Neutrophil (primary cell): ENCODE data around the gene HS6ST3.

Experiments
- H3K27ac ChIP-seq: fragments of 200-600 bp; sonication (generic); 2 replicates; pipeline ENCODE4 v1.5.1; 2016; ENCODE audit warnings: mild to moderate bottlenecking, moderate library complexity
- H3K27me3 ChIP-seq: fragments of 200-600 bp; sonication (generic); 2 replicates; pipeline ENCODE4 v1.6.0; 2016; ENCODE audit warnings: mild to moderate bottlenecking
- H3K36me3 ChIP-seq: fragments of 200-600 bp; sonication (generic); 2 replicates; pipeline ENCODE4 v1.5.1; 2017
- H3K4me1 ChIP-seq, 2 experiments: fragments of 200-600 bp in 1 of 2; sonication (generic) in 1 of 2; 1 replicate in 1 of 2; 2 replicates in 1 of 2; pipeline versions ENCODE4 v1.5.1 to v1.6.1; 2013 to 2016; ENCODE audit warnings: low read depth in 1 of 2, low read length in 1 of 2, mild to moderate bottlenecking in 1 of 2, moderate library complexity in 1 of 2; ENCODE audit not compliant: control insufficient read depth in 1 of 2, insufficient read depth in 1 of 2
- H3K4me3 ChIP-seq, 2 experiments: fragments of 200-600 bp in 1 of 2; sonication (generic) in 1 of 2; 1 replicate in 1 of 2; 2 replicates in 1 of 2; pipeline ENCODE4 v1.5.1; 2013 to 2016; ENCODE audit warnings: low read depth in 1 of 2, low read length in 1 of 2, mild to moderate bottlenecking in 1 of 2, moderate library complexity in 1 of 2
- H3K9me3 ChIP-seq: fragments of 200-600 bp; sonication (generic); 2 replicates; pipeline ENCODE4 v1.5.1; 2016
- CTCF ChIP-seq: fragments of 200-600 bp; sonication (generic); IDR thresholded peaks from 2 replicates; pipeline ENCODE4 v1.5.1; 2016; ENCODE audit warnings: antibody characterized with exemption

HS6ST3 gene

GRCh38 chr13:96450326-96451020 is 360.6 kb downstream of the HS6ST3 start:
- H3K4me1 ChIP-seq, result no peaks in the 10 kb centered on the region
- no peaks in the 10 kb centered on the region for H3K27me3 ChIP-seq
- no peaks in the 10 kb centered on the region for H3K36me3 ChIP-seq
- no peak overlapping the region for H3K4me3 ChIP-seq
- no peak for TF ChIP-seq CTCF
- no peaks in the 10 kb centered on the region for H3K9me3 ChIP-seq
- no peak overlapping the region for H3K27ac ChIP-seq

DNA sequence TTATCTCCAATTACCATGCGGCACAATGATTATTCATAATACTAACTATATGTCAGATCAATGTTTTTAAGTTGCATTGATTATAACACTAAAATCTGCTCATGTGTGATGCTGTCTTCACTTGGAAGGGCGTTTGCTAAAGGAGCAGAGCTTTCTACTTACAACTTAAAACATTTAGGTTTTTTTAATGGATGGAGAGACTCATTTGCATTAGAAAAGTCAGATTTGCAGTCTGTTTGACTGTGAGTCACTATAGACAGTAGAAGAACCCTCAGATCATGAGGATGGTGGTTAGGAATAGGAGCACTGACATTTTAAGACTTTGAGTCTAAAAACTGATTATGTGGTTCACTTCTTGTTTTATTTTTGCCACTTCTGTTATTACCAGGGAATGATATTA is 364.6 kb downstream of the HS6ST3 start:
- no peak overlapping the region for H3K27ac ChIP-seq
- no peaks in the 10 kb centered on the region for H3K36me3 ChIP-seq
- no peak overlapping the region for H3K4me3 ChIP-seq
- no peaks in the 10 kb centered on the region for H3K9me3 ChIP-seq
- TF ChIP-seq CTCF, result no peak
- no peaks in the 10 kb centered on the region for H3K27me3 ChIP-seq
- no peaks in the 10 kb centered on the region for H3K4me1 ChIP-seq

DNA sequence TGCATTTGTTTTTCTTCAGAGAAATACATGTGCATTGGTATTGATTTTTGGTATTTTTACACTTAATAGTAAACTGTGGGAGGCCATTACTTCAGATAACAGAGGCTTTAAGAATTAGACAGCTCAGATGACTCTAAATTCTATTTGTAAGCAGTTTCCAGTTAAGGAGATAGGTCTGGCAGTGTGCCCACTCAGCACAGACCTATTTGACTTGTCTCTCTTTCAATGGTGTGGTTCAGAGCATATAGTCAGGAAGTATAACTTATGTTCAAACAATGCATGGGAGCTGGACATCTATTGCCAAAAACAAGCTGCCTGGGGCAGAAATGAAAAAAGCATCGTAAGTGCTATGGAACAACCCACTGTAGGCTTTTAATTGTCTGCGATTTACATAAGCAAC is 370.7 kb downstream of the HS6ST3 start:
- Histone ChIP-seq H3K9me3 (no peaks in the 10 kb centered on the region), H3K4me3 (no peak overlapping the region), H3K27ac (no peak overlapping the region), H3K4me1 (no peaks in the 10 kb centered on the region), H3K36me3 (no peaks in the 10 kb centered on the region), H3K27me3 (no peaks in the 10 kb centered on the region)
- no peak for TF ChIP-seq CTCF

GRCh38 chr13:96473526-96474180 is 383.7 kb downstream of the HS6ST3 start:
- Histone ChIP-seq H3K27me3 (no peaks in the 10 kb centered on the region), H3K4me1 (no peaks in the 10 kb centered on the region), H3K36me3 (no peaks in the 10 kb centered on the region), H3K27ac (no peak overlapping the region), H3K9me3 (no peaks in the 10 kb centered on the region), H3K4me3 (no peak overlapping the region)
- no peak for TF ChIP-seq CTCF

GRCh38 chr13:96474181-96474557 is 384.3 kb downstream of the HS6ST3 start:
- TF ChIP-seq CTCF, result no peak
- Histone ChIP-seq H3K36me3 (no peaks in the 10 kb centered on the region), H3K4me3 (no peak overlapping the region), H3K27me3 (no peaks in the 10 kb centered on the region), H3K27ac (no peak overlapping the region), H3K4me1 (no peaks in the 10 kb centered on the region), H3K9me3 (no peaks in the 10 kb centered on the region)
